Embryonic facial prominence (tissue), 1 donor: ENCODE results near the gene SLC6A3.

ENCODE experiments used
- DNase-seq: peaks from one replicate; pipeline ENCODE4 v3.0.0-alpha.2; 2016; ENCODE audit errors: extremely low spot score

SLC6A3 gene

GRCh38 chr5:1406681-1407640 is 38.3 kb downstream of the SLC6A3 start:
- DNase-seq, result no peak

GRCh38 chr5:1405539-1406530 is 39.4 kb downstream of the SLC6A3 start:
- DNase-seq, result no peak

- DNase-seq, result no peak
Observed at GRCh38 chr5:1405121-1405520, 40.1 kb downstream of the SLC6A3 start.

- DNase-seq, result no peak
Observed at GRCh38 chr5:1404062-1404461, 41.2 kb downstream of the SLC6A3 start.

GRCh38 chr5:1402611-1403255 is 42.5 kb downstream of the SLC6A3 start:
- DNase-seq, result no peak

GRCh38 chr5:1401536-1402138 is 43.6 kb downstream of the SLC6A3 start:
- DNase-seq, result no peak

- DNase-seq, result no peak
Observed at GRCh38 chr5:1400936-1401335, 44.3 kb downstream of the SLC6A3 start.

GRCh38 chr5:1400211-1400855 is 44.9 kb downstream of the SLC6A3 start:
- no peak for DNase-seq

GRCh38 chr5:1399737-1400136 is 45.5 kb downstream of the SLC6A3 start:
- no peak for DNase-seq

GRCh38 chr5:1396293-1396816 is 48.9 kb downstream of the SLC6A3 start:
- no peak for DNase-seq

GRCh38 chr5:1394881-1395860 is 50.1 kb downstream of the SLC6A3 start:
- no peak for DNase-seq

GRCh38 chr5:1393571-1394501 is 51.4 kb downstream of the SLC6A3 start:
- DNase-seq, result no peak

- DNase-seq, result no peak
Observed at GRCh38 chr5:1392801-1393565, 52.3 kb downstream of the SLC6A3 start.

GRCh38 chr5:1392261-1392660 is 53.0 kb downstream of the SLC6A3 start:
- no peak for DNase-seq

- no peak for DNase-seq
Observed at GRCh38 chr5:1391691-1392090, 53.5 kb downstream of the SLC6A3 start.

- no peak for DNase-seq
Observed at GRCh38 chr5:1390861-1391600, 54.2 kb downstream of the SLC6A3 start.

- DNase-seq, result no peak
Observed at GRCh38 chr5:1390333-1390732, 54.9 kb downstream of the SLC6A3 start.
